ENCODE measurements around the gene IFIT3.

GRCh38 chr10:89332123-89332633, 4.4 kb downstream of the IFIT3 start:
- TF ChIP-seq CTCF (IDR thresholded peaks at IDR 0.05; ENCODE audit: low read length), result no peak
- no peak for TF ChIP-seq EZH2 (optimal IDR thresholded peaks at IDR 0.05; ENCODE audit: low read depth, low read length)
- no peak for TF ChIP-seq EZH2phosphoT487 (IDR thresholded peaks at IDR 0.05; ENCODE audit: low read length)

Data from MM.1S (cell line).